Stimulated activated naive CD4-positive, alpha-beta T cell (primary cell): ENCODE results near the gene WDR70.
"Not testable (repeated sequence)": the region's sequence is repeated elsewhere in the genome, so short reads cannot be mapped to it uniquely, and the experiment has no call there.

Source experiments
- DNase-seq, 6 experiments: peaks; one replicate each; lab custom pipeline; 2025; lab: John Stamatoyannopoulos, UW

WDR70 gene

DNA sequence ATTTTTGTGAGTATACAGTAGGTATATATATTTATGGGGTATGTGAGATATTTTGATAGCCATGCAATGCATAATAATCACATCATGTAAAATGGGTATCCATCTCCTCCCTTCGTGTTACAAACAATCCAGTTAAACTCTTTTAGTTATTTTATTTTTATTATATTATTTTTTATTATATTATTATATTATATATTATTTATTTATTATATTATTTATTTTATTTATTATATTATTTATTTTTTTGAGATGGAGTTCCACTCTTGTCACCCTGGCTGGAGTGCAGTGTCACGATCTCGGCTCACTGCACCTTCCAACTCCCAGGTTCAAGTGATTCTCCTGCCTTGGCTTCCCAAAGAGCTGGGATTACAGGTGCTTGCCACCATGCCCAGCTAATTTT is 138.6 kb downstream of the WDR70 start:
- no peak for DNase-seq

GRCh38 chr5:37518356-37518755 is 139.2 kb downstream of the WDR70 start:
- not testable (repeated sequence) for DNase-seq

GRCh38 chr5:37519304-37519703 is 140.2 kb downstream of the WDR70 start:
- DNase-seq = no peak

- no peak for DNase-seq
Observed at GRCh38 chr5:37519807-37520206, 140.7 kb downstream of the WDR70 start.

DNA sequence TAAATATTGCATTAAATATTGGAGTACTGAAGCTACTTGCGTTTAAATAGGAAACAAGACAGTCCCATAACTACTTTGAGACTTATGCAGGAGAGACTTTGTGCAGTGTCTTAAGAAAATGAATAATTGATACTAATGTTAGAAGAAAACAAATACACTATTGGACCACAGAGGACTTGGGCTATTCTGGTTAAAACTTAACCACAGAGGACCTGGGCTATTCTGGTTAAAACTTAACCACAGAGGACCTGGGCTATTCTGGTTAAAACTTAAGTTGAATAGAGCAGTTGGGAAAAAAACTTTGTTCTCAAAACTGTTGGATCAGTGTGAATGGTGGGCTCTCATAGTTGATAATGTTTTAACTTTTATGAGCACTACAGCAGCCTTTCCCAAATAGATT is 141.7 kb downstream of the WDR70 start:
- DNase-seq = no peak

- no peak for DNase-seq
Observed at GRCh38 chr5:37532976-37533740, 154.0 kb downstream of the WDR70 start.

DNA sequence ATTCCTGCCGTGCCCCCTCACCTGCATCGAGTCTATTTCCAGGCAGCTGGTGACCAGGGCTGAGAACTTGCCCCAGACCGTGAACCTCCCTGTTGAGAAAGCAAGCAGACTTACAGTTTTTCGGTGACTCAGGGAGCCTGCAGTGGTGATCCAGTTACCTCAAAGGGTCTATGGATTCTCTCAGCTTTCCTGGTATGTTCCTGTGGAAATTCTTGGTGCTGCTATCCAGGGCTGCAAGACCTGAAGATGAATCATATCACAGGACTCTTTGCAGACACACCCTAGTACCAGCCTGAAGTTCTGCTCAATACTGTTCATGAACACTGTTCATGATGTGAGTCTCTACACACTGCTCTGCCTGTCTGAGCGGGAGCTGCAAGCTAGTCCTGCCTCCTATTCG is 154.7 kb downstream of the WDR70 start:
- DNase-seq = no peak

- no peak for DNase-seq
Observed at GRCh38 chr5:37539459-37539858, 160.3 kb downstream of the WDR70 start.

GRCh38 chr5:37543216-37543615 is 164.1 kb downstream of the WDR70 start:
- DNase-seq = no peak

DNA sequence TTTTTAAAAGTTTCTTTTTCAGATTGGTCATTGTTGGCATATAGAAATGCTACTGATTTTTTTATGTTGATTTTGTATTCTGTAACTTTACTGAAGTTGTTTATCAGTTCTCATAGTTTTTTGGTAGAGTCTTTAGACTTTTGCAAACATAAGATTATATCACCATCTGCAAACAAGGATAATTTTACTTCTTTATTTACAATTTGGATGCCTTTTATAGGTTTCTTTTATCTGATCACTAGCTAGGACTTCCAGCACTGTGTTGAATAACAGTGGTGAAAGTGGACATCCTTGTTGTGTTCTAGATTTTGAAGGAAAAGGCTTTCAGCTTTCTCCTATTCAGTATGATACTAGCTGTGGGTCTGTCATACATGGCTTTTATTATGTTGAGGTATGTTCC is 170.3 kb downstream of the WDR70 start:
- no peak for DNase-seq

GRCh38 chr5:37552161-37552560 is 173.0 kb downstream of the WDR70 start:
- DNase-seq = no peak

- no peak for DNase-seq
Observed at GRCh38 chr5:37552770-37553719, 173.9 kb downstream of the WDR70 start.

GRCh38 chr5:37553720-37554404 is 174.7 kb downstream of the WDR70 start:
- no peak for DNase-seq

GRCh38 chr5:37554405-37554739 is 175.3 kb downstream of the WDR70 start:
- DNase-seq = no peak

DNA sequence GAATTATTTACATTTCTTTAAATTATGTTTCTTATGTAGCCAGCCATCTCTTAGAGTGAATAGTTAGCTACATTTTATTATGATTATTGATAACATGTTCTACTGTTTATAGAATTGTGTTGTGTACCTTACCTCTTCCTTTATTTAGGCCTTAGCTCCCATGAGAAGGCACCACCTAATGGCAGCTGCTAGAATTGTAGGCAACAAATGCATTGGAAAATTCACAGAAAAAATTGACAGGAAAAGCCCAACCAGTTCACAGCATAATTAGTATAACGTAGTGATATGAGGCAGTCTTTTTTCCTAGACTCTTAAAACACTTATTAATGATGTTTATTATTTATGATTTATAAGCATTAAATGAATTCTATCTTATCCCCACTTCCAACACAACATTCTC is 175.8 kb downstream of the WDR70 start:
- no peak for DNase-seq

- DNase-seq = no peak
Observed at GRCh38 chr5:37557734-37558293, 178.7 kb downstream of the WDR70 start.

DNA sequence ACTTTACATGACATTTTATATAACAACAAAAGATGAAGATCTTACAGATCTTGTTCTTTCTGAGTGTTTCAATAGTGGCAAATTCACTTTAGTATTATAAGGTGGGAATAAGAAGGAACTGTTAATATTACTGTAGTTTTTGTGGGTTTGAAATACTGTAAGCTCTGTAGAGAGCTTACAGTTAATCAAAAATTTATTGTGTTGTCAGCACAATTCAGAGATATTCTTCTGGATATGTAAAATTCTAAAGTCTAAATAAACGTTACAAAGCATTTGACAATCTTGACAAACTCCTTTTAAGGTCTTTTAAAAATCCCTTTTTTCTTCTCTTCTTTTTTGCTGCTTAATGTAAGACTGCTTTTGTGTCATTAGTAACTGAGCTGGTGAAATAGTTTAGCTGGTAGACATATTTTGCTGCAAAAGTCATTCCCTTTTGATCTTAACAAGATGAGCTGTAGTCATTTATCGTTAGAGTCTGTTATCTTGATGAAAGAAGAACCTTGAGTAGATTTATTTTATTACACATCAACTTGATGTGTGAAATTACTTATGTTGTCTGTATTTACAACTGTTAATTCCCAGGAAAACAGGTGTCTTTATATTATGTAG is 186.0 kb downstream of the WDR70 start:
- DNase-seq = no peak

GRCh38 chr5:37567566-37567965 is 188.4 kb downstream of the WDR70 start:
- DNase-seq = no peak

GRCh38 chr5:37568018-37568753 is 189.1 kb downstream of the WDR70 start:
- no peak for DNase-seq

DNA sequence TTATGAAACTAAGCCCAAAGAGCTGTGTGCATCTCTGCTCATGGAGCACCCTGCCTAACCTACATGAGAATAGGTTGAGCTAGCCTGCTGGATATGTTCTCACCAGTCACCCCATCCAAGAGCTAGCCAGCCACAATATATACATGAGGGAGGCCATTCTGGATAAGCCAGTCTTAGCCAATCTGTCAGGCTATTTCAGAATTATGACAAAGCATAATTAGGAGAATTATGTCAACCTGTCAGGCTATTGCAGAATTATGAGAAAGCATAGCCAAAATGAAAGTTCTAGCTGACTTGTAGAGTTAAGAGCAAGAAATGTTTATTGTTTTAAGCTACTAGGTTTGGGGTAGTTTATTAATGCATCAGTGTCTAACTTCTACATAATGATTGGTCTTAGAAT is 189.8 kb downstream of the WDR70 start:
- DNase-seq = no peak

DNA sequence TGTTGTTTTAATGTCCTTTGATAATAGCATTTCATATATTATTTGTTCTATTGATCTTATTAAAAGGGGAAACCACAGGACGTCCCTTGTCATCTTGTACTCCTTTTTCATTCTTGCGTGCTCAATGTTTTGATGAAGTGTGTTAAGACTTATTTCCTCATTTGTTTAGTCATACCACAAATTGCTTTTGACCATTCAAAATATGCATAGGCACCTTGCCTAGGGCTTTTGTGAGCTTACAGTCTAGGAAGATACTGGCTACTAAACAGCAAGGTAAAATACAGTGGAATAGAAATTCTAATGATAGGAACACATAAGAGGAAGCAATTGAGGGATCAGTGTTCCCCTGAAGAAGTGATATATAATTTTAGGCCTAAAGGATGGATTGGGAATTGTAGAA is 190.3 kb downstream of the WDR70 start:
- DNase-seq = no peak
